Right forelimb (tissue), 1 donor: ENCODE results near the gene GALM.
"Not testable (repeated sequence)": the region's sequence is repeated elsewhere in the genome, so short reads cannot be mapped to it uniquely, and the experiment has no call there.

Experiments
- DNase-seq: peaks from one replicate; pipeline ENCODE4 v3.0.0-alpha.2; 2018

The GALM gene

DNA sequence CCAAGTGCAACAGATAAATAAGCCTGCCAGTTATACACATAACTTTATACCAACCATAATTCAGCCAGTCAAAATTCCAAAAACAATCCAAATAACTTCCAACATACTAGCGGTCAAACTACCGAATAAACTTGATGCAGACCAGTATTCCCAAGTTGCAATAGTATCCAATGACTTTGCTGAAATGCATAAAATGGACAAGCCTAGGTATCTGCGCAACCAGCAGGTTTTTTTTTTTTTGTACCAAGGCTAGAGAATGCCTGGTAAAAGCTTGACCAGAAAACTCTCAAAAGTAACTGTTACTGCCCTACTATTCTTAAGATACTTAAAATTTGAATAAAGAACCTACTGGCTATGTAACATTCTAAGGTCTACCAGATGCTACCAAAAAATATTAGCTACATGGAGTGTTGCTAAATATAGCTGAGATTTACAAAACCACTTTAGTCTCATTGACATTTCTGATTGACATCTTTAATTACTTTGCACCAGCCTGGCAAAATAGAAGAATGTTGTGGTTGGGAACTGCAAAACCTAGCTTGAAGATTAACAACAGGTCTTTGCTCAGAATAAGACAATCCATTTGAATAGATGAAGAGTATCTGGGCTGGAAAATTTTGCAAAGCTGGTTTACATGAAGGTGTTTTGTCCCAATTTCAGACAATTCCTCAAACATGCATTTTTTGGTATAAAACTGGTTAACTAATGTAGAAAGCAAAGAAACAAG lies 77.9 kb downstream of the GALM start:
- no peak for DNase-seq

DNA sequence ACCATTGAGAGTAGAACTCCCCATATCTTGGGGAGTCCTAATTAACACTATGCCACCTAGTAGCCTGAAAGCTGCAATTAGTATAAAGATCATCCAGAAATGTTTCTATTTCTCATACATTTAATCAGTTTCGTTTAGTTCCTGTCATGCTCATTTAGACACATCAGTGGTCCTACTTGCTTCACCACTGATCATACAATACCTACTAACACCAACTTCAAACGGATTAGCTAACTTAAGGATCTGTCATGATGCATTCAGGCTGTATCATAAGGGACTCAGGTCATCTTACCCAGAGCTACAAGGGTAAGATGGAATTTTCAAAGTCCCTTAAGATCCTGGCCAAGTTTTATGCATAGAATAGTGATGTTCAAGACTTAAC lies 78.5 kb downstream of the GALM start:
- DNase-seq: no peak

GRCh38 chr2:38745267-38745666 lies 79.4 kb downstream of the GALM start:
- DNase-seq: no peak

- no peak for DNase-seq
Observed at GRCh38 chr2:38747007-38747424, 81.1 kb downstream of the GALM start.

GRCh38 chr2:38747819-38748218 lies 81.9 kb downstream of the GALM start:
- no peak for DNase-seq

DNA sequence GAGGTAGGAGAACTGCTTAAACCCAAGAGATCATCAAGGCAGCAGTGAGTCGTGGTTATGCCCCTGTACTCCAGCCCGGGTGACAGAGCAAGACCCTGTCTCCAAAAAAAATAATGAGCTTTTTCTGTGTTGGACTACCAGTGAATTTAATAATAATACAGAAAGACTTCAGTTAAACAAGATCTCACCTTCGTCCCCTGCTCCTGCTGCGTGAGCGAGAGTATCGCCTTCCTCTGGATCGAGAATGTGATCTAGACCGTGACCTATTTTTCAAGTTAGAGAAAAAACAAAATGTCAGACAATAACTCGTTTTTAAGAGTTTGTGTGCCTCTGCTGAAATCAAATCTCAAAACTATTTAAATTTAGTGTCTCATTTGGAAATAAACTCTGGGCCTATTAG lies 82.5 kb downstream of the GALM start:
- no peak for DNase-seq

GRCh38 chr2:38748943-38749804 lies 83.3 kb downstream of the GALM start:
- DNase-seq: no peak

DNA sequence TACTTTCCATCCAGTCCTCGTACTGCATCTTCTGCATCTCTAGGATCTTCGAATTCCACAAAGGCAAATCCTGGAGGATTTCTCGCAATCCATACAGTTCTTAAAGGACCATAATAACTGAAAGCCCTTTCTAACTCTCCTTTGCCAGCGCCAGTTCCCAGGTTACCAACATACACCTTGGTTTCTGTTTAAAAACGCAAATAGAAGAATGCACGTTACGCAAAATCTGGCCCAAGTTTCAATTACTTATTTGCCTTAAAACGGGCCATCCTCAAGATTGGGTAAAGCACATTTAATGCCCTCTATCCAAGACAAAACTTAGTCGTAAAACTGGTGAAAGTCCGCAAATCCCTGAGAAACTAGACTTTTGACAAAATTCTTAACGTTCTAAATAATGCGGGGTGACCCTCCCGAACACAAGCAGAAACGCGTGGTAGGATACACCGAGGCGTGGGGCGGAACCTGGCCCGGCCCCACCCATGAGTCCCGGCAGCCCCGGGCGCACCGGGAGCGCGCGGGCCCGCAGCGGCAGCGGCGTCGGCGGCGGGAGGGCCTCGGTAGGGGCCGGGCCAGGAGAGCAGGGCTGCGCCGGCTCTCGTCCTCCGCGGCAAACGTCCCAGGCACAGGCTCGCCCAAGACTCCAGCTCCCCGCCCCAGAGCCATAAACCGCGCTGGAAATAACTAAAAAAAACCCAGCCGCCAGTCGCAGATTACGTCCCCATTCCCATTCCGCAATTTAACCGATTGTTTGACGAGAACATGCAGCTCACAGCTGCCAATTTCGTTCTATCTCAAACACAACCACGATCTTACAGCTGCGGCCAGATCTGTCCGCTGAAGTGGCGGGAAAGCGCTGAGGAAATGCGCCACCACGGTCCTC lies 84.3 kb downstream of the GALM start:
- no peak for DNase-seq

DNA sequence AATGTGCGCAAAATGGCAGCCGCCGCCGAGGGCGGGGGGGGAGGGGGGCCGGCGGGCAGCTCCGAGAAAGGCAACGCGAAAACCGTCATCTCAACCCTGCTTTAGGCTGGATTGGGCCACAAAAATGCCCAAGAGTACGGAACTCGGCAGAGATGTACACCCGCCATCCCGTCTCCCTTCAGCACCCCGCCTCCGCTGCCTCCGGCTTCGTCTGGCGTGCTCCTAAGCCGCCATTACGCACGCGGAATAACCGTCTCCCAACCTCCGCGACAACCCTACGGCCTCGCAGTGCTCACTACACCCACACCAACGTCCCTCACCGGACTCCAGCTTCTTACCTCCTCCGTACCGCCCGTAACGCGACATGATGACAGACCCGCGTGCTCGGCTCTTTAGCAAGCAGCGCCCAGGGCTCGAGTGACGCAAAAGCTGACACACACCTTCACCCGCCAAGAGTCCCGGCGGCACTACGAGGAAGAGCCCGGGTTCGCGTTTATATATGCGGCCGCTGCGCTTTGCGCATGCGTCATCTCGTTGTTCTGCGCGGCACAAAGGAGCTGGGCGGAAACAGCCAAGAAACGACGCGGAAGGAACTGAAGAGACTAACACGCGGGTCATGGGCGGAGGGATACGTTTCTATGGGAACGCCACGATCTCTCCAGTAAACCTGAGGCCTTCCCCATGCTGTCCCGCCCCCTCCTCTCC lies 85.1 kb downstream of the GALM start, which contains the start of gene SRSF7:
TSS of gene SRSF7 (minus strand) at position 471 of the 705 bp plus-strand sequence. CDS start at position 366, 105 bp downstream.
- peak; percentile 100 for DNase-seq

DNA sequence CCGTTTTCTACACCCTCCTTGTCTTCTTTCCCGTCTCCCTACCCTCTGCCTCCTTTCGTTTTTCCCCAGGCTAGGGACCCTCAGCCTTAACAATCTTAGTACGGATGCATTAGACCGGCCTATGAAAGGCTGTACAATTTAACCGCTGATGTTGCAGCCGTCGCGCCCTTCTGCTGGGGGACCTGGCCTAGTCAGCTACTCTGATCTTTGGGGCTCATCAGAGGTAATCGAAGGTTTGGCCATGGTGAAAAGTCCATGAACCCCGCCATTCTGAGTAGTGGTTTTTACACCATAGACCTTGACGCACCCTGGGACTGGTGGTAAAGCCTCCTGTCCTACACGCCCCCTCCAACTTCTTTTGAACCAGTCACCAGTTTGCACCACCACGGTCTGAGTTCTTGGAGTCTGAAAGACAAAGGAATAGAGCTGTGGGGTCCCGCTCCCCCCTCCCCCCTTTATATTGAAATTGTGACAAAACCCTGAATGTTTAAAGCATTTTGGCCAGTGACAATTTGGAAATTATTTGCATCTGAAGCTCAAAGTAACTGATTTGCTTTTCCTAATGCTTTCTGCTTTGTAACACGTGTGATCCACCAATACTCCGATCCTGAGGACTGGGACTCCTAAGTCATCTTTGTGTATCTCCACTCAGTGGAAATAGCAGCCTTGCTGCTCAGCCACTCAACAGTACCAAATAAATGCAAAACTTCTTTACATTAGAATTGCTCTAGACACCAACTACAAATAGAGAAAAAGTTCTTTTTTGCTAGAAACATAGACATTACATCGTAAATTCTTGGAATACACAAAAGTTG lies 85.9 kb downstream of the GALM start:
- DNase-seq: no peak

- DNase-seq: no peak
Observed at GRCh38 chr2:38754049-38754448, 88.1 kb downstream of the GALM start.

GRCh38 chr2:38754506-38754905 lies 88.6 kb downstream of the GALM start:
- no peak for DNase-seq

- DNase-seq: not testable (repeated sequence)
Observed at GRCh38 chr2:38755891-38756290, 90.0 kb downstream of the GALM start.

- DNase-seq: no peak
Observed at GRCh38 chr2:38763228-38763627, 97.3 kb downstream of the GALM start.

- no peak for DNase-seq
Observed at GRCh38 chr2:38763728-38764127, 97.8 kb downstream of the GALM start.

DNA sequence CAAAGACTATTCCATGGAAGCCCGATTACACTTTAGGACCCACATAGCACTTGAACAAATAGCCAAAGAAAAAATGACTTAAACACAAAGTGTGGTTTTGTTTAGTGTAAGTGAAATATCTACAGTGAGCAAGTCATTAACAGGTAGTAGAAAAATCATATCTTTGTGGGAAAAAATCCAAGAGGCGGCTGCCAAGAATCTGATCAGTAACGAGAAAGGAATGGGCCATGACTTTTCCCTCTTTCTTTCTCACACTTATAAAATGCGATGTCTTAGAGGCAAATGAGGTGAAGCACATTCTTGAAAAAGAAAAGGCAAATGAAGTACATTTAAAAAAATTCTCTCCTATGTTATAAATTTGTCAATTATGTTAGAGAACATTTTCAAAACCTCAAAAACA lies 99.2 kb downstream of the GALM start:
- DNase-seq: no peak

DNA sequence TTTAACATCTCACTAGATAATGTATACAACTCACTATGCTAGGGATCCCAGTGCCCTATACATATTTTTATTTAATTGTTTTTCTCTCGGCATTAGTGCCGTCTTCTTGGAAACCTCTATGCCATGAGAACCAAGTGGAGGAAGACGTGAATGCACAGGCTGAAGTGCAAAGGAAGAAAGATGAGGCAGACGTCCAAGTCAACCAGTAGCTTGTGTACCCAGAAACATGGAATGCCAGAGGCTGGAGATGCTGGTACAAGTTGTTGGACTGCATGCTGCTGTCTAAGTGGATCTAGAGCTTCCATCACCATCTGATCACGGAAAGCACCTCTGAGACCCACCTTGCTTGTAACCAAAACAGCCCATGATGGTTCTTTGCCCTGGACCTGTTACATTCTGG lies 99.6 kb downstream of the GALM start:
- DNase-seq: no peak

DNA sequence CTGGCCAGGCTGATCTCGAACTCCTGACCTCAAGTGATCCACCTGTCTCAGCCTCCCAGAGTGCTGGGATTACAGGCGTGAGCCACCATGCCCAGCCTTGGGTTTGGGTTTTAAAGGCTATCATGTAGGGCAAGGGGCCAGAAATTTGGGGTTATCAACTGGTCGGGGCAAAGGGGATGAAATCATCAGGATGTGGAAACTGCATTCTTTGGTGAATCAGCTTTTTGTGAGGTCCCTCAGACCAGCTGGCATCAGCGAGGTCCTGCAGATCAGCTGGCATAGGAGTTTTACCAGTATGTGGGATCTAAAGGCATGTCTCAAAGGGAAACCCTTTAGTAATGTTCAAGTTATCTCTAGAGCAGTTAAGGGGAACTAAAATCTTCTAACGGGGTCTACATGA lies 105.7 kb downstream of the GALM start:
- no peak for DNase-seq

DNA sequence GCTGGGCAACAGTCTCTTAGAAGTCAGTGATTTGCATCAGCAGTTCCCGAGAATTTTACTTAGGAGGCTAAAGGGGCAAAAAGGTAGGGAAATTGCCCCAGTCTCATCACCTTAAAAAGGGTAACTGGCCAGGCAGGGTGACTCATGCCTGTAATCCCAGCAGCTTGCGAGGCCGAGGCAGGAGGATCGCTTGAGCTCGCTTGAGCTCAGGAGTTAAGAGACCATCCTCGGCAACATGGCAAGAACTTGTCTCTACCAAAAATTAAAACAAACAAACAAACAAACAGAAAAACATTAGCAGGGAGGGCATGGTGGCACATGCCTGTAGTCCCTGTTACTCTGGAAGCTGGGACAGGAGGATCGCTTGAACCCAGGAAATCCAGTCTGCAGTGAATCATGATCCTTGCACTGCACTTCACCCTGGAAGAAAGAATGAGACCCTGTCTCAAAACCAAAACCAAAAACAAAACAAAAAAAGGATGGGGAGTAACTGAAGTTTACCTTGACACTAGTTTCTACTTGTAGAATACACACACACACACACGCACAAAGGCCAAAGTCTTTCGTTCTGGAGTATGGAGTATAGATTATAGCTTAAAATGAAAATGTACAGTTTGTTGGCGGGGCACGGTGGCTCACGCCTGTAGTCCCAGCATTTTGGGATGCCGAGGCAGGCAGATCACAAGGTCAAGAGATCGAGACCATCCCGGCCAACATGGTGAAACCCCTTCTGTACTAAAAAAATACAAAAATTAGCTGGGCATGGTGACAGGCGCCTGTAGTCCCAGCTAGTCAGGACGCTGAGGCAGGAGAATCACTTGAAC lies 109.4 kb downstream of the GALM start:
- no peak for DNase-seq

DNA sequence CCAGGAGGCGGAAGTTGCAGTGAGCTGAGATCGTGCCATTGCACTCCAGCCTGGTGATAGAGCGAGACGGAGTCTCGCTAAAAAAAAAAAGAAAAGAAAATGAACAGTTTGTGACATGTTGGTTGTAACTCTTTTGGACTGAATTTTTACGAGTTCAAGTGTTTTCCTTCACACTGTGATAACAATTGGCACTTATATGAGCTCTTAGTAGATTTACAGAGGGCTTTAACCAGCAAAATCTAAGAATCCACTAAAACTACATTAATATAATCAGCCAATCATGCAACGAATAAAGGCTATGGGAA lies 110.0 kb downstream of the GALM start:
- DNase-seq: no peak

- no peak for DNase-seq
Observed at GRCh38 chr2:38776531-38776930, 110.6 kb downstream of the GALM start.
